ENCODE measurements around the gene TPM2.

GRCh38 chr9:35646533-35647265 is 43.0 kb downstream of the TPM2 start:
- peak; percentile 93 for TF ChIP-seq CTCF (IDR thresholded peaks at IDR 0.05; ENCODE audit: low read depth, low read length, missing input control)
- no peak for TF ChIP-seq ZBTB33 (IDR thresholded peaks at IDR 0.05)
